HepG2 (cell line): ENCODE results near the gene ISCU. TPM values are rescaled to one million over a fixed set of nuclear protein-coding genes. Genes with fewer than 3 reads are reported as not detected.

Source experiments
- ATF2 ChIP-seq: sonication (generic); formaldehyde crosslinking; IDR thresholded peaks from 2 replicates; pipeline ENCODE4 v1.4.0; 2020; ENCODE audit warnings: missing genetic modification reagents
- BCL3 ChIP-seq: sonication (generic); formaldehyde crosslinking; IDR thresholded peaks from 2 replicates; pipeline ENCODE4 v1.5.1; 2020; ENCODE audit warnings: mild to moderate bottlenecking, missing genetic modification reagents, moderate library complexity
- BCLAF1 ChIP-seq: fragments of 450-650 bp; IDR thresholded peaks from 2 replicates; pipeline ENCODE4 v1.6.1; 2017; ENCODE audit warnings: mild to moderate bottlenecking
- CENPX ChIP-seq: sonication (generic); formaldehyde crosslinking; IDR thresholded peaks from 2 replicates; pipeline ENCODE4 v1.9.0; 2021; ENCODE audit warnings: mild to moderate bottlenecking, missing genetic modification reagents, moderate library complexity
- MED8 ChIP-seq: sonication (generic); formaldehyde crosslinking; IDR thresholded peaks from 2 replicates; pipeline ENCODE4 v1.8.1; 2023; ENCODE audit warnings: mild to moderate bottlenecking, missing genetic modification reagents; ENCODE audit not compliant: insufficient replicate concordance
- NR0B2 ChIP-seq: sonication (generic); formaldehyde crosslinking; IDR thresholded peaks from 2 replicates; pipeline ENCODE4 v1.4.0; 2020; ENCODE audit warnings: mild to moderate bottlenecking, missing genetic modification reagents
- NR2F6 ChIP-seq, 2 experiments: IDR thresholded peaks; 2 replicates each; pipeline ENCODE4 v1.6.1; 2016; ENCODE audit warnings: antibody characterized with exemption in 1 of 2, mild to moderate bottlenecking in 1 of 2
- PBX3 ChIP-seq: sonication (generic); formaldehyde crosslinking; IDR thresholded peaks from 2 replicates; pipeline ENCODE4 v1.8.1; 2023; ENCODE audit warnings: missing genetic modification reagents, inconsistent platforms, borderline replicate concordance
- PPARG ChIP-seq: conservative IDR thresholded peaks from 2 replicates; pipeline ENCODE4 v1.6.1; 2016; ENCODE audit warnings: missing biosample characterization, missing genetic modification reagents
- REST ChIP-seq, 2 experiments: IDR thresholded peaks; 2 replicates each; pipeline ENCODE4 v1.6.1; 2011 to 2012; ENCODE audit warnings: low read length in 2 of 2, borderline replicate concordance in 1 of 2, low read depth in 1 of 2, mild to moderate bottlenecking in 1 of 2, moderate library complexity in 1 of 2
- SNRNP70 ChIP-seq: fragments of 200-400 bp; formaldehyde crosslinking; IDR thresholded peaks from 2 replicates; pipeline ENCODE4 v1.6.1; 2017; ENCODE audit warnings: mild to moderate bottlenecking, low read depth, low read length, moderate library complexity
- TCF12 ChIP-seq, 2 experiments: fragments of 450-650 bp in 1 of 2; sonication (generic) in 1 of 2; formaldehyde crosslinking in 1 of 2; IDR thresholded peaks; 2 replicates each; pipeline versions ENCODE4 v1.6.1 to v1.8.0; 2017 to 2022; ENCODE audit warnings: antibody characterized with exemption in 1 of 2, mild to moderate bottlenecking in 1 of 2, missing genetic modification reagents in 1 of 2, moderate library complexity in 1 of 2
- ZNF18 ChIP-seq: sonication (generic); formaldehyde crosslinking; IDR thresholded peaks from 2 replicates; pipeline ENCODE4 v1.8.0; 2022; ENCODE audit warnings: mild to moderate bottlenecking, missing genetic modification reagents; ENCODE audit not compliant: insufficient replicate concordance
- polyA plus RNA-seq, 8 experiments: library from polyadenylated mRNA; depleted of rRNA in 3 of 8; stranded (reverse) in 7 of 8; unstranded in 1 of 8; fragments of >200 nt; fragmentation: Illumina TruSeq in 4 of 8; extraction: Trizol in 4 of 8; gene quantifications; 2 replicates each; pipeline versions ENCODE4 v1.2.1 to v1.2.3, GENCODE V29; 2011 to 2016; ENCODE audit warnings: low read depth in 4 of 8, missing spikeins in 1 of 8, mixed read lengths in 1 of 8; ENCODE audit not compliant: insufficient read depth in 1 of 8
- total RNA-seq, 5 experiments: library from RNA; depleted of rRNA; stranded (reverse); fragments of >200 nt; fragmentation: Illumina TruSeq; extraction: Trizol; gene quantifications; 2 replicates each; pipeline ENCODE4 v1.2.3, GENCODE V29; 2016; ENCODE audit warnings: low read depth in 1 of 5

The ISCU gene
- total and polyA plus RNA-seq, 2 of the 13 experiments (the other 11 are each of a cell fraction or from before 2014, with no cell fraction given): 94.4 to 107 TPM

GRCh38 chr12:108562348-108563135 is at the start of gene ISCU (continued):
- peak; percentile 49; the same call in 1 of the 2 replicates for TF ChIP-seq ATF2
- TF ChIP-seq REST (IDR thresholded peaks at IDR 0.05; ENCODE audit: borderline replicate concordance in 1 of 2, low read depth in 1 of 2, low read length in 2 of 2): no peak
- no peak for TF ChIP-seq NR2F6 (IDR thresholded peaks at IDR 0.05)
- TF ChIP-seq NR2F6 (CRISPR knock-in tag; IDR thresholded peaks at IDR 0.05): peak; percentile 30; the same call in 1 of the 2 replicates
- no peak for TF ChIP-seq SNRNP70
- TF ChIP-seq CENPX: no peak
- TF ChIP-seq MED8 (CRISPR knock-in tag): peak; percentile 81
- TF ChIP-seq TCF12 (IDR thresholded peaks at IDR 0.05): no peak
- peak; percentile 81; the same call in 1 of the 2 replicates for TF ChIP-seq TCF12 (CRISPR knock-in tag; IDR thresholded peaks at IDR 0.05)
- peak; percentile 80 for TF ChIP-seq NR0B2 (CRISPR knock-in tag)
- no peak for TF ChIP-seq BCLAF1
- peak; percentile 20; the same call in 1 of the 2 replicates for TF ChIP-seq BCL3 (CRISPR knock-in tag)
- TF ChIP-seq ZNF18 (CRISPR knock-in tag): peak; percentile 44
- TF ChIP-seq PBX3 (CRISPR knock-in tag): peak; percentile 77; the same call in 1 of the 2 replicates
- peak; percentile 28; the same call in 1 of the 2 replicates for TF ChIP-seq PPARG
